HTR-8/SVneo (cell line): ENCODE results near the gene STUB1.

Source experiments
- DNase-seq: peaks from one replicate; pipeline ENCODE4 v3.0.0; 2011; ENCODE audit warnings: low spot score, mixed read lengths; ENCODE audit not compliant: insufficient read length
- FAIRE-seq: peaks from 2 replicates; lab custom pipeline; 2011; peaks lifted over from hg19 to GRCh38; lab: Jason Lieb, UNC

Gene STUB1

GRCh38 chr16:679814-680624 is at the start of gene STUB1:
Gene STUB1, plus strand, starts transcription at chr16:680410. Its CDS starts 116 bp downstream, at chr16:680526.
- FAIRE-seq (peak; percentile 81), DNase-seq (peak; percentile 79)

DNA sequence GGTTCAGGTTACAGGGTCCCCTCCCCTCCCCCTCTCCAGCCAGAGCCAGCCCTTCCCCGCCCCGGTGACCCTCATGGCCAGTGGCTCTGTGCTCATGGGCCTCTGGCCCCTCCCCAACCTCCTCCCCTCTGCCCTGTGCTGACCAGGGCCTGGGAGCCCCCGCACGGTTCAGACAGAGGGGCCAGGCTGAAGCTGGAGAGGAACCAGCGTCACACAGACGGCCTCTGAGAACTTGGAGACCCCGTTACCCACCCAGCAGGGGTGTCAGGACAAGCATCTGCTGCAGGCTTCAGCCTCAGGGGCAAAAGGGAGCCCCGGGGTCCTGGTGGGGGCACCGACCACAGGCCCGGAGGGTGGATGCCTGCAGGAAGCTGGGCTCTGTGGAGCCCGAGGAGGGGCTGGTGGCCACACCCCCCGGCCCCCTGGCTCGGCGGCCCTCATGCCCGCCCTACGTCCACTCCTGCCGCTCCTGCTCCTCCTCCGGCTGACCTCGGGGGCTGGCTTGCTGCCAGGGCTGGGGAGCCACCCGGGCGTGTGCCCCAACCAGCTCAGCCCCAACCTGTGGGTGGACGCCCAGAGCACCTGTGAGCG is 49.3 kb upstream of the STUB1 start, which contains the start of gene WFIKKN1:
Gene WFIKKN1, plus strand, starts transcription at position 171 of the 591 bp plus-strand sequence. Its CDS starts 269 bp downstream, at position 440.
- FAIRE-seq (no peak), DNase-seq (no peak)

DNA sequence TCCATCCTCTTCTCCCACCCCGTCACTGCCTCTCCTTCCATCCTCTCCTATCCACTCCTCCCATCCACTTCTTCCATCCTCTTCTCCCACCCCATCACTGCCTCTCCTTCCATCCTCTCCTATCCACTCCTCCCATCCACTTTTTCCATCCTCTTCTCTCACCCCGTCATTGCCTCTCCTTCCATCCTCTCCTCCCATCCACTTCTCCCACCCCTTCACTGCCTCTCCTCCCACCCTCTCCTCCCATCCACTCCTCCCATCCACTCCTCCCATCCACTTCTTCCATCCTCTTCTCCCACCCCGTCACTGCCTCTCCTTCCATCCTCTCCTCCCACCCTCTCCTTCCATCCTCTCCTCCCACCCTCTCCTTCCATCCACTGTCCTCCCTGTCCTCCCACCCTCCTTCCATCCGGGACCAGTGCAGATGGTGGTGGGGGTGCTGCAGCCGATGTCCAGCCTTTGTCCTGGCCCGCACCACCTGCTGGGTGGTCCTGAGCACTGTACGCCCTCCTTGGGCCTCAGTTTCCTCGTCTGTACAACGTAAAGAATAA is 48.3 kb upstream of the STUB1 start:
- FAIRE-seq (no peak), DNase-seq (no peak)

GRCh38 chr16:632486-633335 is 47.5 kb upstream of the STUB1 start:
- no peak for FAIRE-seq

GRCh38 chr16:633336-634050 is 46.7 kb upstream of the STUB1 start:
- DNase-seq (no peak), FAIRE-seq (no peak)

More at GRCh38 chr16:632486-633335, 47.5 kb upstream of the STUB1 start:
- DNase-seq, result no peak

- FAIRE-seq (no peak), DNase-seq (no peak)
These were observed 46.0 kb upstream of the STUB1 start for GRCh38 chr16:634051-634670.

- DNase-seq, result no peak
These were observed 45.2 kb upstream of the STUB1 start for GRCh38 chr16:634996-635395.

GRCh38 chr16:635573-636205 is 44.5 kb upstream of the STUB1 start:
- FAIRE-seq (no peak), DNase-seq (no peak)

More at GRCh38 chr16:634996-635395, 45.2 kb upstream of the STUB1 start:
- FAIRE-seq, result peak; percentile 26

DNA sequence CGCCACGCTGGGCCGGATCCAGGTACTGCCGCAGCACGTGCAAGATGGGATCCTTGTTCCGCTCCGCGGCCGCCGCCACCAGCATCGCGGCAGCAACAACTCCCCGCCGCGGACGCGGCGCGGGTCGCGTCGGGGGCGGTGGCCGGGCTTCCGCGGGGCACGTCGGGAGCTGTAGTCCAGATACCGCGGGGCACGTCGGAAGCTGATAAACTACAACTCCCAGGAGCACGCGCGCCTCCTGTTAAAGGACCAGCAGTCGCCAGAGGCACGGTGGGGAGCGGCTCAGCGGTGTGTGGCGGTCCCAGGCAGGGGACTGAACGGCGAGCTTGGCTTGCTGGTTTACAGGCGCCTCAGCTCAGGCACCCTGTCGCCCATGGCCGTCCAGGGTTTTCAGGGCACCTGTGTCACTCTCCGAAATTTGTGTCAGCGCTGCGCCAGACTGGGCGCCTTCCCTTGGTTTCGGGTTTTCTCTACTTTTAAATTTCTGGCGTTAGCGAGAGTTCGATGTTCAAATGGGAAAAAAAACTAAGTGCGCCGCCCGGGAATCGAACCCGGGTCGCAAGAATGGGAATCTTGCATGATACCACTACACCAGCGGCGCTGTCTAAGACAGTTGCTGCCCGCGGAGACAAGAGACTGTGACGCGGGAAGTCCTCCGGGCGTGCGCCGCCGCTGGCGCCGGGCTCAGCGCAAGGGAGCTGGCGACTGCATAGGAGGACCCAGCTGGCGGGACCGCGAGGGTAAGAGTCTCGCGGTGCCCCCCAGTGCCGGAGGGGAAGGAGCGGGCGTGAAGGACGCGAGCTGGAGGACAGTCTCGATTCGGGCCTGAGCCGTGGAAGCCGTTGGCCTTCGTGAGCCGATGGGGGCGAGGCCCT is 43.8 kb upstream of the STUB1 start, which contains the start of gene METTL26:
Gene METTL26, minus strand, starts transcription at position 100 of the 875 bp plus-strand sequence. Its CDS starts 15 bp downstream, at position 85.
- DNase-seq (peak; percentile 95), FAIRE-seq (peak; percentile 97)

- FAIRE-seq, result peak; percentile 26
- peak; percentile 97 for DNase-seq
These were observed 42.9 kb upstream of the STUB1 start for GRCh38 chr16:637081-638018.

- FAIRE-seq, result no peak
- DNase-seq, result no peak
These were observed 42.1 kb upstream of the STUB1 start for GRCh38 chr16:638034-638543.

DNA sequence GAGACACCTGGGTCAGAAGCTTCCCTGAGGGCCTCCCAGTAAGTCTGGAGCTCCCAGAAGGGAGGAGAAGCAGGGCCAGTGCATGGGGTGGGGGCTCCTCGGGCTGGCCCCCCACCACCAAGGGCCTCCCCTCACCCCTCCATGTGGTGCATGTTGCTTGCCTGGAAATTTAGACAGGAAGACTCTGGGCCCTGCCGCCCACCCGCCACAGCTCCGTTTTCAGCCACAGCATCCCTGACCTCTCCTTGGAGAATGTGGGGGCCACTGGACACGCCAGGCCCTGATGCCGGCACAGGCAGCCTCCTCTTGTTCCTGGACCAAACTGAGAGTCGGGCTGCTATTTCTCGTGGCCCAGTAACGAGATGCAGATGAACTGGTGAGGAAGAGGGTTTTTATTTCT is 41.4 kb upstream of the STUB1 start:
- FAIRE-seq, result no peak

GRCh38 chr16:640614-641013 is 39.6 kb upstream of the STUB1 start:
- DNase-seq (no peak), FAIRE-seq (no peak)

More for the DNA sequence above, 41.4 kb upstream of the STUB1 start:
- no peak for DNase-seq

DNA sequence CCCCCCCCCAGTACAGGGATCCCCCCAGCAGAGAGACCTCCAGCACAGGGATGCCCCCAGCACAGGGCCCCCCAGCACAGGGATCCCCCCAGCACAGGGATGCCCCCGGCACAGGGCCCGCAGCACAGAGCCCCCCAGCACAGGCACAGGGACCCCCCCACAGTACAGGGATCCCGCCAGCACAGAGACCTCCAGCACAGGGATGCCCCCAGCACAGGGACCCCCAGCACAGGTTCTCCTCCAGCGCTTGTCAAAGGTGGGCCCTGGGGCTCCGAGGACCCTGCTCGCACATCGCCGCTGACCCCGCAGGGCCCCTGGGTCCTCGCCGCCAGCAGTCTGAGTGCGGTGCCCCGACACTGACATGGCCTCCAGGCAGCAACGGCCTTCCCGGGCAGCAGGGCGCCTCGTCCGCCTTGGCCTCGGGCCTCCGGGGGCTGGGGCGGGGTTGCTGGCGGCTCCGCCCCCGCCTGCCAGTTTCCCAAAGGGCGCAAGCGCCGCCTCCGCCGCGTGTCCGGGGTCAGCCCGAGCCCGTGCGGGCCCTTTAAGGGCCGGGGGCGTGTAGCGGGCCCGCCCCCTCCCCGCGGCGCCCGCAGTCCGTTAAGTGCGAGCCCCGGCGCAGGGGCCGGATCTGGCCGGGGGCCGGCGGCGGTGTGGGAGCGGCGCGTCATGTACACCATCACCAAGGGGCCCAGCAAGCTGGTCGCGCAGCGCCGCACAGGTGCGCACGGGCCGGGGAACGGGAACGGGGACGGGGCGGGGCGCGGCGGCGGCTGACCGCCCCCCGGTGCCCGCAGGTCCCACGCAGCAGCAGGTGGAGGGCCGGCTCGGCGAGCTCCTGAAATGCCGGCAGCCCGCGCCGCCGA is 38.7 kb upstream of the STUB1 start, which contains the start of gene MCRIP2:
Gene MCRIP2, plus strand, starts transcription at position 503 of the 863 bp plus-strand sequence. Its CDS starts 164 bp downstream, at position 667.
- peak; percentile 85 for DNase-seq
- peak; percentile 95 for FAIRE-seq
